CD1c-positive myeloid dendritic cell (primary cell): ENCODE data around the gene UROD.
"Not testable (repeated sequence)": the region's sequence is repeated elsewhere in the genome, so short reads cannot be mapped to it uniquely, and the experiment has no call there.

Experiments used
- DNase-seq: peaks from one replicate; pipeline ENCODE4 v3.0.0-alpha.2; 2016; ENCODE audit errors: extremely low spot score

The UROD gene

DNA sequence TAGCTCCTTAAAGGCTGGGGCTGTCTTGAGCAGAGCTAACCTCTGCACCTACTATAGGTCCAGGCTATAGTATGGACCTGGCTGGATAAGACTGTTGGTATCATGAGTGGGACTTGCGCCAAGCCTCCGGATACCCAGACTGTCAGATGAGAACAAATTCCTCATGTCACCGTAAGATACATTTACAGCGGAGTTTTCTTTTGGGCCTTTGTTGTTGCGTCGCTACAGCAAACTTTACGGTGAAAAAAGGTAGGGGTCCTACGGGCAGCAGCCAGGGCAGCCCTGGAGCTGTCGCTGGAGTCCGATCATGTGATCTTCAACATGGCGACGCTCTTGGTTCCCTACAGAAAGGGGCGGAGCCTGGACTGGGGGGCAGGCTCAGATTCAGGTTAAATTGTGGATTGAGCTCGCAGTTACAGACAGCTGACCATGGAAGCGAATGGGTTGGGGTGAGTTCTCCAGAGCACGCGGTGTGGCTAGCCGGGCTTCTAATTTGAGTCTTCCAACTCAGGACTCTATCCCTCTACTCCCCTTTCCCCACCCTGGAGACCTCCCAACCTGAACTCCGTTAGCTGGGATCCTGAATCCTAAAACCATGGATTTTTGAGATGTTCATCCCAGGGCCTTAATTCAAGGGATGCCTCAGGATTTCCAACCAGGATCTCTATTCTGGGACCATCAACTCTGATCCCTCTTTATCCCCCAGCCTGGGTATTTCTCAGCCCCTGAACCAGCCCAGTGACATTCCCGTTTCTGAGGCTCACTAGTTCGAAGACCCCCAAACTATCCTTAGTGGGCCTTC, at the start of gene UROD:
TSS of gene UROD (plus strand) at position 418 of the 802 bp plus-strand sequence. CDS start at position 430, 12 bp downstream.
- peak; percentile 96 for DNase-seq

DNA sequence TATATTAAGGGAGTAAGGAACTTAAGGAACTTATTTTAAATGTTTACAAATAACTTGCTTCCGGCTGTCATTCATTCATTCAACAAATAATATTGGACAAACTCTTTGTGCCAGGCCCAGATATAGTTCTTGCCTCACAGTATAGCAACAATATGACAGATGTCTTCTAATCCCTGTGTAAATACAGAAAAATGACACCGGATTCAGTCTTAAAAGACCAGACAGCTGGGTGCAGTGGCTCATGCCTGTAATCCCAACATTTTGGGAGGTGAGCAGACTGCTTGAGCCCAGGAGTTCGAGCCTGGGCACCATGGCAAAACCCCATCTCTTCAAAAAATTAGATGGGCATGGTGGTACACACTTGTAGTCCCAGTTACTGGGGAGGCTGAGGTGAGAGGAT, 49.3 kb upstream of the UROD start:
- DNase-seq = no peak

GRCh38 chr1:44964396-44964795, 47.7 kb upstream of the UROD start:
- DNase-seq = no peak

DNA sequence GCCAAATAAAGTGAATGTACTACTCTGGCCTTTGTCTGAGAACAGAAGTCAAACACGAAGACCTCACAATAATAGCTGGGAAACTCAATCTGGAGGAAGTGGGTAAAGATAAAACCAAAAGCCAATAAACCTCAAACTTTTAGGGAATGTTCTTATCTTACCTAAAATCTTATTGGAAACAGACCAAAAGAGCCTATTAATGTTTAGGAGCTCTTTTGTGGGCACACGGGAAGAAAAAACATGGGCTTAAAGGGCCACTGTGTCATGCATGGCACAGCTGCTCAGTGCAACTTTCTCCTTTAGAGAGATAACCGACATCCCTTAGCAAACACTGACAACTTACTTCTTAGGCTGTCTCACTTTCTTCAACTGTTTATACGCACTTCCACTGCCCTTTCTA, 41.7 kb upstream of the UROD start:
- DNase-seq = no peak

DNA sequence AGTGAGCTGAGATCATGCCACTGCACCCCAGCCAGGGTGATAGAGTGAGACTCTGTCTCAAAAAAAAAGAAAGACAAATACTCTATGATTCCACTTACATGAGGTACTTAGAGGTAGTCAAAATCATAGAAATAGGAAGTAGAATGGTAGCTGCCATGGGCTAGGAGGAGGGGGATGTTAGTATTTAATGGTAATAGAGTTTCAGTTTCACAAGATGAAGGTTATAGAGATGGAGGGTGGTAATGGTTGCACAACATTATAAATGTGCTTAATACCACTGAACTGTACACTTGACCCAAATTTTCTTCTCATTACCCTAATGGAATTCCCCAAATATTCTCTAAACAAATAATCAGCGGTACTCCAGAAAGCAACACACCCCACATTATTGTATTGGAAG, 38.4 kb upstream of the UROD start:
- DNase-seq = no peak

DNA sequence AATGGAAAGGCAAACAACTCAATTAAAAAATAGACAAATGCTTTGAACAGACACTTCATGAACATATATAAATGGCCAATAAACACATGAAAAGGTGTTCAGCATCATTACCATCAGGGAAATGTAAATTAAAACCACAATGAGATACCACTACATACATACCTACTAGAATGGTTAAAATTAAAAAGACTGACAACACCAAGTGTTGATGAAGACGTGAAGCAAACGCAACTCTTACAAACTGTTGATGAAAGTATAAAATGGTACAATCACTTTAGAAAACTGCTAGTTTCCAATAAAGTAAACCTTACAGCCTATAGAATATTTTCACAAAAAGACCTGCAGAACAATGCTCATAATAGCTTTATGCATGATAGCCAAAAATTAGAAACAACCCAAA, 35.8 kb upstream of the UROD start:
- no peak for DNase-seq

GRCh38 chr1:44977372-44977771, 34.7 kb upstream of the UROD start:
- not testable (repeated sequence) for DNase-seq

DNA sequence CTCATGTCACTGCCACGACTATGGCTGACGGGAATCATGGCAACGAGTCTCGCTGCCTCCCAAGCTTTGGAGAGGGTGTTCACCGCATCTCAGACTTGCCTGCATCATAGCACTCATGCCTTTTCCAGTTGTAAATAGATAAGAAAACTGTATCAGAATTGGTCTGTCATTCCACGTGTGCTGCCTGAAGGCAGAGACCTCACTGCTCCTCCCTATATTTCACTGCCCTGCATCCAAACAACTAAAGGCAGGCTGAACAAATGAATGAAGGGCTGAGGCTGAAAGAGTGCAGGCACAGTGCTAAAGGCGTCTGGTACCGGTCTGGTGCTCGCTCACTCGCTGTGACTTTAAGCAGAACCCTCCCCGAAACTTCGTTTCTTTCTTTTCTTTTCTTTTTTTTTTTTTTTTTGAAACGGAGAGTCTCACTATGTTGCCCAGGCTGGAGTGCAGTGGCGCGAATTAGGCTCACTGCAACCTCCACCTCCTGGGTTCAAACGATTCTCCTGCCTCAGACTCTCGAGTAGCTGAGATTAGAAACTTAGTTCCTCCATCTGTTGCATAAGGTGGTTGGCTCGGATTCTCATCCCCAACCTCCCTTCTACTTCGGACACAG, 26.2 kb upstream of the UROD start:
- DNase-seq = no peak

DNA sequence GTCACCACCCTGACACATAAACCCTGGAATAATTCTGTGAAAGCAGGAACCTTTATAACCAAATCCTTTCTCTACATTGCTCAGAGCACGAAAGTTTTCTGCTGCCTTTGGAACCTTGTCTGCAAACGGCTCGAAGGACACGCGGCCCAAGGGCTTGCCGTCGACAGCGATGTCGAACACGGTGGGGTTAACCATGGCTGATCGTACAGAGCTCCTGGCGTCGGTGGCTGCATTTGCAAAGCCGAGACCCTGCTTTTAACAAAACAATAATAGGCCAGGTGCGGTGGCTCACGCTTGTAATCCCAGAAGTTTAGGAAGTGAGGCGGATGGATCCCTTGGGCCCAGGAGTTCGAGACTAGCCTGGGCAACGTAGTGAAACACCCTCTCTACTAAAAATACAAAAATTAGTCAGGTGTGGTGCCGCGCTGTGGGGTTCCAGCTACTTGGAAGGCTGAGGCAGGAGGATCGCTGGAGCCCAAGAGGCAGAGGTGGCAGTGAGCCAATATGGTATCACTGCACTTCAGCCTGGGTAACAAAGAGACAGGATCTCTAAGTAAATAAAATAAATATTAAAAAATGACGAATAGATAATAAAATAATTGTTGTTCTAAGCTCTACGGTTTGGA, 23.4 kb upstream of the UROD start:
- no peak for DNase-seq

GRCh38 chr1:44994309-44994898, 17.6 kb upstream of the UROD start:
- DNase-seq = no peak

GRCh38 chr1:44995467-44996238, 16.4 kb upstream of the UROD start:
- DNase-seq = no peak

- no peak for DNase-seq
Measured at GRCh38 chr1:44999232-44999631, 12.8 kb upstream of the UROD start.

- DNase-seq = peak; percentile 35
Measured at GRCh38 chr1:45001011-45001481, 11.0 kb upstream of the UROD start.

DNA sequence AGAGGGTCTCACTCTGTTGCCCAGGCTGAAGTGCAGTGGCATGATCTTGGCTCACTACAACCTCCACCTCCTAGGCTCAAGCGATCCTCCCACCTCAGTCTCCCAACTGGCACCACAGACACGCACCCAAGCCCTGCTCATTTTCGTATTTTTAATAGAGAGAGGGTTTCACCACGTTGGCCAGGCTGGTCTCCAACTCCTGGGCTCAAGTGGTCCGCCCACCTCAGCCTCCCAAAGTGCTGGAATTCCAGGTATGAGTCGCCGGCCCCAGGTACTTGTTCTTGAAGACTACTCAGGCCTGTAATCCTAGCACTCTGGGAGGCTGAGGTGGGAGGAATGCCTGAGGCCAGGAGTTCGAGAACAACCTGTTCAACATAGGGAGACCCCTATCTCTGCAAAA, 10.5 kb upstream of the UROD start:
- not testable (repeated sequence) for DNase-seq

- DNase-seq = no peak
Measured at GRCh38 chr1:45002650-45003645, 9.1 kb upstream of the UROD start.

GRCh38 chr1:45003741-45004140, 8.3 kb upstream of the UROD start:
- DNase-seq = no peak

DNA sequence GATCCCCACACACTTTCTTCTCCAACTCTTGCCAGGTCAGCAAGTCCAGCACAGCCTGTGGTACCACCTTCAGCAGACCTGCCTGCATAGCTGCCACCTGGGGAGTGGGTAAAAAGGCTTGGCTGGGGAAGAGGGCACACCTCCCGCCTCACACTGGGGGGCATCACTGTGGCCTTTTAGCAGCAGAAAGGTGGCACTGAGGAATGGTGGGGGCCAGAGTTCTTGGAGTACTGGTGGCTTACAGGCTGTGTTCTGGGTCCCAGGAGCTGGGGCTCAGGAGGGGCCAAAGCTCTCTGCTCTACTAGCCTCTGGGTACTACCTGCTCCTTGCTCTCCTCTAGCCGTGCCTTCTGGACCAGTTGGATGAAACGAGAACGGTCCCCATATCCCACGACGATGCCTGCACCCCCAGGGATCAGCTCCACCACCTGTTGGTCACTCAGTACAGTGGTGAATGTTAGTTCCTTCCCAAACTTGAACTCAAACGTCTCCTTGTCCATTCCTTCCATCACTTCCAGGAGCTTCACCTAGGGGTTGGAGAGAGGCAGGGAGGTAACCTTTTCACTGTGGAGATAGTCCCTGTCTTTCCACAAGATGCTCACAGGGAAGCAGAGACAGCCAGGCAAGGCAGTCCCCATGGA, 7.7 kb upstream of the UROD start:
- DNase-seq = no peak

- DNase-seq = no peak
Measured at GRCh38 chr1:45005761-45006160, 6.3 kb upstream of the UROD start.

DNA sequence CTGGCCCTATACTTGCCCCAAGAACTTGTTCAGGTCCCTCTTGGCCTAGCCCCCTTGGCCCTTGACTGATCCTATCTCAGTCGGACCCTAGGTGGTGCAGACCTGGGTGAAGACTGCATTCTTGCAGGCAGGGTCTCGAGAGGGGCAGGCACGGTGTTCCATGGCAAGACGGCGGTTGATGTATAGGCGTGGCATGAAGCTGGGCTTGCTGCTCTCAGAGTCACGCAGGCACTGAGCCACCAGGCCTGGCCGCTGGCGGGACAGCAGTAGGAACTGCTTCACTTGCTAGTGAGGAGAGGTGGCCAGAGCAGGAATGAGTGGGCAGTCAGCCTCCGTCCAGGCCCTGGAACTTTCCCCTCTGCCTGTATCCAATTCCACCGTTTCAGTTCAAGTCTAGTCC, 4.7 kb upstream of the UROD start:
- no peak for DNase-seq

- no peak for DNase-seq
Measured at GRCh38 chr1:45008076-45008475, 4.0 kb upstream of the UROD start.
